ENCODE measurements around the gene DGKQ. TPM values are rescaled to one million over a fixed set of nuclear protein-coding genes. Genes with fewer than 3 reads are reported as not detected.

Gene DGKQ
- total and polyA plus RNA-seq, 2 of the 13 experiments (the other 11 are each of a cell fraction or from before 2014, with no cell fraction given), result 4.5 to 7.2 TPM

DNA sequence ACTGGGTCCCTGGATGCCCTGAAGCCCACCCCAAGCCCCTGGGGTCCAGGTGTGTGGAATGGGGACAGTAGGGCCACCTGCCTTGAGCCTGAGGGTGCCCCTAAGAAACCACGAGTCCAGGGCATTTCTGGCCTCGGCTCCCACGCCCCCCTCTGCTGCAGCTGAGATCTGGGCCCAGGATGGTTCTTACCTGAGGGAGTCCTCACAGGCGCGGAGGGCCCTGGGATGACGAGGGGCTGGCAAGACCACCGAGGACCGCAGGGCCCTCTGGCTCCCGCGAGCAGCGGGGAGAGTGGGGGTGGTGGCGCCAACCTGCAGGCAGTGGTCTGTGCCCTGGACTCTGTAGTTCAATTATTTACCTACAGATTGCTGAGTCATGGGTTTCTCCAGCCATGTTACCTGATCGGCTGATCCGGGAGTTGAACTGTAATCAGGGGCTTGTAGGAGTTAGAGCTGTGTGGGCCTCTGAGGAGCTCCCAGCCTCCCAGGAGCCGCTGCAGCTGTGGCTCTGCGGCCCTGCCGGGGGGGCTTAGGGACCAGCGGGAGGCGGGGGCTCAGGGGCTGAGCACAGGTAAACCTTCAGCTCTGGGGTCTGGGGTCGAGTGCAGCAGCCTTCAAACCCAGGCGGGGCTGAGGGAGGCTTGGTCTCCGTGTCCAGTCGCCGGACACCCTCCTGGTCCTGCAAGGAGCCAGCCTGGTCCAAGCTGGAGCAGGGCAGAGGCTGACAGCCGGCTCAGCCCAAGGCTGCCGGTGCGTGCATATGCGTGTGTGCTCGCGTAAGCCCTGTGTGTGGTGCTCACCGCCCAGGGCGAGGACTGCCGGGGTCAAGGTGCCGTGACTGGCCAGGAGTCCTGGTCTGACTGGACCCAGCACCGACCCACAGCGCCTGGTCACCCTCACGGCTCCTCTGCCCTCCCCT, 20.0 kb upstream of the DGKQ start, which contains the start of gene SLC26A1 (continued):
- TF ChIP-seq, protein P1, sequence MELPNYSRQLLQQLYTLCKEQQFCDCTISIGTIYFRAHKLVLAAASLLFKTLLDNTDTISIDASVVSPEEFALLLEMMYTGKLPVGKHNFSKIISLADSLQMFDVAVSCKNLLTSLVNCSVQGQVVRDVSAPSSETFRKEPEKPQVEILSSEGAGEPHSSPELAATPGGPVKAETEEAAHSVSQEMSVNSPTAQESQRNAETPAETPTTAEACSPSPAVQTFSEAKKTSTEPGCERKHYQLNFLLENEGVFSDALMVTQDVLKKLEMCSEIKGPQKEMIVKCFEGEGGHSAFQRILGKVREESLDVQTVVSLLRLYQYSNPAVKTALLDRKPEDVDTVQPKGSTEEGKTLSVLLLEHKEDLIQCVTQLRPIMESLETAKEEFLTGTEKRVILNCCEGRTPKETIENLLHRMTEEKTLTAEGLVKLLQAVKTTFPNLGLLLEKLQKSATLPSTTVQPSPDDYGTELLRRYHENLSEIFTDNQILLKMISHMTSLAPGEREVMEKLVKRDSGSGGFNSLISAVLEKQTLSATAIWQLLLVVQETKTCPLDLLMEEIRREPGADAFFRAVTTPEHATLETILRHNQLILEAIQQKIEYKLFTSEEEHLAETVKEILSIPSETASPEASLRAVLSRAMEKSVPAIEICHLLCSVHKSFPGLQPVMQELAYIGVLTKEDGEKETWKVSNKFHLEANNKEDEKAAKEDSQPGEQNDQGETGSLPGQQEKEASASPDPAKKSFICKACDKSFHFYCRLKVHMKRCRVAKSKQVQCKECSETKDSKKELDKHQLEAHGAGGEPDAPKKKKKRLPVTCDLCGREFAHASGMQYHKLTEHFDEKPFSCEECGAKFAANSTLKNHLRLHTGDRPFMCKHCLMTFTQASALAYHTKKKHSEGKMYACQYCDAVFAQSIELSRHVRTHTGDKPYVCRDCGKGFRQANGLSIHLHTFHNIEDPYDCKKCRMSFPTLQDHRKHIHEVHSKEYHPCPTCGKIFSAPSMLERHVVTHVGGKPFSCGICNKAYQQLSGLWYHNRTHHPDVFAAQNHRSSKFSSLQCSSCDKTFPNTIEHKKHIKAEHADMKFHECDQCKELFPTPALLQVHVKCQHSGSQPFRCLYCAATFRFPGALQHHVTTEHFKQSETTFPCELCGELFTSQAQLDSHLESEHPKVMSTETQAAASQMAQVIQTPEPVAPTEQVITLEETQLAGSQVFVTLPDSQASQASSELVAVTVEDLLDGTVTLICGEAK (IDR thresholded peaks at IDR 0.05), result no peak
- TF ChIP-seq, protein P1 (CRISPR knock-in tag; IDR thresholded peaks at IDR 0.05), result peak; percentile 55; the same call in 1 of the 2 replicates
- 0 out of 2 replicates have a peak, but pooled peaks have one; percentile 8 for TF ChIP-seq POGK (CRISPR knock-in tag; conservative IDR thresholded peaks at IDR 0.05)
- TF ChIP-seq, protein P2, sequence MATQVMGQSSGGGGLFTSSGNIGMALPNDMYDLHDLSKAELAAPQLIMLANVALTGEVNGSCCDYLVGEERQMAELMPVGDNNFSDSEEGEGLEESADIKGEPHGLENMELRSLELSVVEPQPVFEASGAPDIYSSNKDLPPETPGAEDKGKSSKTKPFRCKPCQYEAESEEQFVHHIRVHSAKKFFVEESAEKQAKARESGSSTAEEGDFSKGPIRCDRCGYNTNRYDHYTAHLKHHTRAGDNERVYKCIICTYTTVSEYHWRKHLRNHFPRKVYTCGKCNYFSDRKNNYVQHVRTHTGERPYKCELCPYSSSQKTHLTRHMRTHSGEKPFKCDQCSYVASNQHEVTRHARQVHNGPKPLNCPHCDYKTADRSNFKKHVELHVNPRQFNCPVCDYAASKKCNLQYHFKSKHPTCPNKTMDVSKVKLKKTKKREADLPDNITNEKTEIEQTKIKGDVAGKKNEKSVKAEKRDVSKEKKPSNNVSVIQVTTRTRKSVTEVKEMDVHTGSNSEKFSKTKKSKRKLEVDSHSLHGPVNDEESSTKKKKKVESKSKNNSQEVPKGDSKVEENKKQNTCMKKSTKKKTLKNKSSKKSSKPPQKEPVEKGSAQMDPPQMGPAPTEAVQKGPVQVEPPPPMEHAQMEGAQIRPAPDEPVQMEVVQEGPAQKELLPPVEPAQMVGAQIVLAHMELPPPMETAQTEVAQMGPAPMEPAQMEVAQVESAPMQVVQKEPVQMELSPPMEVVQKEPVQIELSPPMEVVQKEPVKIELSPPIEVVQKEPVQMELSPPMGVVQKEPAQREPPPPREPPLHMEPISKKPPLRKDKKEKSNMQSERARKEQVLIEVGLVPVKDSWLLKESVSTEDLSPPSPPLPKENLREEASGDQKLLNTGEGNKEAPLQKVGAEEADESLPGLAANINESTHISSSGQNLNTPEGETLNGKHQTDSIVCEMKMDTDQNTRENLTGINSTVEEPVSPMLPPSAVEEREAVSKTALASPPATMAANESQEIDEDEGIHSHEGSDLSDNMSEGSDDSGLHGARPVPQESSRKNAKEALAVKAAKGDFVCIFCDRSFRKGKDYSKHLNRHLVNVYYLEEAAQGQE (IDR thresholded peaks at IDR 0.05; ENCODE audit: borderline replicate concordance in 1 of 2, low read depth in 1 of 2, low read length in 2 of 2), result no peak
- no peak for TF ChIP-seq SKIL (CRISPR knock-in tag; IDR thresholded peaks at IDR 0.05; ENCODE audit: borderline replicate concordance)
- peak; percentile 41; the same call in 1 of the 2 replicates for TF ChIP-seq SIX4 (CRISPR knock-in tag; IDR thresholded peaks at IDR 0.05)
- TF ChIP-seq, protein P3, sequence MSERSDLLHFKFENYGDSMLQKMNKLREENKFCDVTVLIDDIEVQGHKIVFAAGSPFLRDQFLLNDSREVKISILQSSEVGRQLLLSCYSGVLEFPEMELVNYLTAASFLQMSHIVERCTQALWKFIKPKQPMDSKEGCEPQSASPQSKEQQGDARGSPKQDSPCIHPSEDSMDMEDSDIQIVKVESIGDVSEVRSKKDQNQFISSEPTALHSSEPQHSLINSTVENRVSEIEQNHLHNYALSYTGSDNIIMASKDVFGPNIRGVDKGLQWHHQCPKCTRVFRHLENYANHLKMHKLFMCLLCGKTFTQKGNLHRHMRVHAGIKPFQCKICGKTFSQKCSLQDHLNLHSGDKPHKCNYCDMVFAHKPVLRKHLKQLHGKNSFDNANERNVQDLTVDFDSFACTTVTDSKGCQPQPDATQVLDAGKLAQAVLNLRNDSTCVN (CRISPR knock-in tag; IDR thresholded peaks at IDR 0.05; ENCODE audit: borderline replicate concordance), result 0 out of 2 replicates have a peak, but pooled peaks have one; percentile 11
